Cardiac muscle cell (in vitro differentiated cells and primary cell): ENCODE measurements around the gene INPP5A. TPM values are rescaled to one million over a fixed set of nuclear protein-coding genes. Genes with fewer than 3 reads are reported as not detected.

Experiments used
- DNase-seq, 2 donors: peaks; one replicate each; pipeline versions ENCODE4 v3.0.0 to v3.0.0-alpha.2; 2010 to 2017; ENCODE audit warnings: low read depth in 1 of 2, low spot score in 1 of 2
- H3K27ac ChIP-seq: fragments of 200-600 bp; sonication (generic); 2 replicates; pipeline ENCODE4 v1.5.1; 2016
- H3K27me3 ChIP-seq: fragments of 200-600 bp; sonication (generic); 2 replicates; pipeline ENCODE4 v1.6.0; 2016; ENCODE audit warnings: control low read depth
- H3K36me3 ChIP-seq: fragments of 200-600 bp; sonication (generic); 2 replicates; pipeline ENCODE4 v1.5.1; 2016; ENCODE audit warnings: control low read depth
- H3K4me1 ChIP-seq: fragments of 200-600 bp; sonication (generic); 2 replicates; pipeline ENCODE4 v1.8.1; 2017; ENCODE audit warnings: low read depth, mild to moderate bottlenecking, mixed run types
- H3K4me3 ChIP-seq: fragments of 200-600 bp; sonication (generic); 2 replicates; pipeline ENCODE4 v1.5.1; 2016; ENCODE audit warnings: mild to moderate bottlenecking
- H3K9me3 ChIP-seq: fragments of 200-600 bp; sonication (generic); 2 replicates; pipeline ENCODE4 v1.5.1; 2017; ENCODE audit warnings: low read depth, mild to moderate bottlenecking, control low read depth
- CTCF ChIP-seq: IDR thresholded peaks from 2 replicates; pipeline ENCODE4 v1.5.1; 2012; ENCODE audit warnings: low read depth, mild to moderate bottlenecking, low read length
- polyA plus RNA-seq: library from polyadenylated mRNA; unstranded; fragments of >200 nt; fragmentation: Nextera tagmentation; extraction: Ambion mirVana; gene quantifications from 2 replicates; pipeline ENCODE4 v1.2.1, GENCODE V29; 2016
- total RNA-seq: library from RNA; depleted of rRNA; stranded (reverse); fragments of >200 nt; gene quantifications from 2 replicates; pipeline ENCODE4 v1.2.3, GENCODE V29; 2016

Gene INPP5A
- total and polyA plus RNA-seq, 2 experiments from 2014 or later, result 87.0 to 90.4 TPM

DNA sequence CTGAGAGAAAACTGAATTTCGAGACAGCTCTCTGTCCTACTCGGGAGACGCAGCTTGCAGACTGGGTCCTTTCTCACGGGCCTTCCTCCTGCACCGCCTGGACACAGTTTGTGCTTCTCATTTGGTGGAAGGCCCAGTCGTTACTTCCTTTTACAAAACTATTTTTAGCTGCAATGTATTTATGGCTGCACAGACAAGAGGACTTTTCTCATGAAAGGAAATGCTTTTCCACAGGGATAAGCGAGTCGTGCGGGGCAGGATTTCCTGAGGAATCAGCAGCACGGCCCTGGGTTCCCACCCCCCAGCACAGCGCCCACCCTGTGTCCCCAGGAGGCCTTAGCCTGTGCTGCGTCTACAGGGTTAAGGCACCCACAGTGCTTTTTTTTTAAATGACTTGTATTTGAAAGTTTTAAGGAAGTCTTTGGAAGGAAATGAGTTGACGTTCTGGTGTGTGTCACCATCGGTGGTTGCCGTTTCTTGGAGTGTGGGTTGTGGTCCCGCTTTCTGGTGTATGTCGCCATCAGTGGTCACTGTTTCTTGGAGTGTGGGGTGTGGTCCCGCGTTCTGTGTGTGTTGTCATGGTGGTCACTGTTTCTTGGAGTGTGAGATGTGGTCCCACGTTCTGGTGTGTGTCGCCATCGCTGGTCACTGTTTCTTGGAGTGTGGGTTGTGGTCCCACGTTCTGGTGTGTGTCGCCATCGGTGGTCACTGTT lies 50.9 kb downstream of the INPP5A start:
- Histone ChIP-seq H3K4me1 (peaks cover 16% of the 10 kb centered on the region), H3K27ac (peak overlapping the region; percentile 92), H3K9me3 (no peaks in the 10 kb centered on the region), H3K4me3 (no peak overlapping the region), H3K36me3 (no peaks in the 10 kb centered on the region), H3K27me3 (no peaks in the 10 kb centered on the region)
- DNase-seq, result peak in 1 of 2 donors; percentile 39
- TF ChIP-seq CTCF, result no peak

DNA sequence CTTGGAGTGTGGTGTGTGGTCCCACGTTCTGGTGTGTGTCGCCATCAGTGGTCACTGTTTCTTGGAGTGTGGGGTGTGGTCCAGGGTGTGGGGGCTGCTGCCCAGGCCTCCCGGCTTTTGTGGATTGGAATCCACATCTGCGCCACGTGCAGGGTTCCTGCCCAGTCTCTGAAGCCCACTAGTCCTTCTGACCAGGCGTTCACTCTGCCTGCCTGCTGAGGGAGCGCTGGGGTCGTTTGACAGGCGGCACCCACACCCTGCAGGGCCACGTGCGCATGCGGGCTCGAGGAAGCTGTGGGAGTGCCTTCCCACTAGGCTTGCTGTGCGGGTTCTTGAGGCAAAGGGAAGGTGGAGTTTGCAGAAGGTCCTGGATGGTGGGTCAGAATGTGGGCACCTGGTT lies 51.4 kb downstream of the INPP5A start:
- Histone ChIP-seq H3K27me3 (no peaks in the 10 kb centered on the region), H3K4me3 (no peak overlapping the region), H3K9me3 (no peaks in the 10 kb centered on the region), H3K4me1 (peaks cover 16% of the 10 kb centered on the region), H3K27ac (peak overlapping the region; percentile 92), H3K36me3 (no peaks in the 10 kb centered on the region)
- TF ChIP-seq CTCF, result no peak
- DNase-seq, result no peak

GRCh38 chr10:132589681-132590080 lies 52.1 kb downstream of the INPP5A start:
- Histone ChIP-seq H3K27me3 (no peaks in the 10 kb centered on the region), H3K4me3 (no peak overlapping the region), H3K9me3 (no peaks in the 10 kb centered on the region), H3K4me1 (peaks cover 16% of the 10 kb centered on the region), H3K27ac (peak overlapping the region; percentile 92), H3K36me3 (no peaks in the 10 kb centered on the region)
- DNase-seq, result no peak
- TF ChIP-seq CTCF, result no peak

DNA sequence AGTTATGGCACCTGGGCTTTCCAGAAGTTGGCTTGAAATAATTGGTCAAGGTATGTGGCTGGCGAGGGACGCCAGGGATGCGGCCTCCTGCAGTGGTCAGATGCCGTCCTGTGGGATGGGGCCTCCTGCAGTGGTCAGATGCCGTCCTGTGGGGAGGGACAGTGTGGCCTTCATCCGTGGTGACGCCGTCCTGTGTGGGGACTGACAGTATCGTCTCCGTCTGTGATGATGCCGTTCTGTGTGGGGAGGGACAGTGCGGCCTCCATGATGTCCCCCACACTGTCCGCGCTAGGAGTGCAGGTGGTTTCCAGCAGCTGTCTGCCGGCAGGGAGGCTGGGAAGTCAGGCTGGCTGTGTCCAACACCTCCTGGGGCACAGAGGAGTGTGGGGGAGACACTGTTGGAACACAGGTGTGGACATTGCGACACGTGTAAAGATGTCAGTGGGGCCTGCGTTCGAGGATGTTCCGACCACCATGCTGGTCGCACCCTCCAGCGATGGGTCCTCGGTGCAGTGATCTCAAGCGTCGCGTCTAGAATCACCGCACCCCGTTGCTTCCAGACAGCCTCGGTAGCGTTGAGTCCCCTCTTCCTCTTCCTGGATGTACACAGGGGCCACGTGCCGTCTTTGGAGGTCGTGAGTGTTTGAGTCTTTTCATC lies 52.6 kb downstream of the INPP5A start:
- H3K9me3 ChIP-seq, result no peaks in the 10 kb centered on the region
- TF ChIP-seq CTCF, result no peak
- no peaks in the 10 kb centered on the region for H3K36me3 ChIP-seq
- DNase-seq, result no peak
- H3K27me3 ChIP-seq, result no peaks in the 10 kb centered on the region
- peaks cover 16% of the 10 kb centered on the region for H3K4me1 ChIP-seq
- H3K4me3 ChIP-seq, result no peak overlapping the region
- no peak overlapping the region for H3K27ac ChIP-seq

- no peak for DNase-seq
- no peak for TF ChIP-seq CTCF
- Histone ChIP-seq H3K27ac (no peak overlapping the region), H3K27me3 (no peaks in the 10 kb centered on the region), H3K4me1 (peaks cover 21% of the 10 kb centered on the region), H3K9me3 (no peaks in the 10 kb centered on the region), H3K4me3 (no peak overlapping the region), H3K36me3 (no peaks in the 10 kb centered on the region)
Observed at GRCh38 chr10:132590752-132591121, 53.1 kb downstream of the INPP5A start.
